Forelimb muscle (tissue), 1 donor: ENCODE data around the gene PTCD2. TPM values are rescaled to one million over a fixed set of nuclear protein-coding genes. Genes with fewer than 3 reads are reported as not detected.

ENCODE experiments used
- DNase-seq: peaks from one replicate; pipeline ENCODE4 v3.0.0-alpha.2; 2013; ENCODE audit warnings: low read depth
- polyA plus RNA-seq: library from polyadenylated mRNA; unstranded; fragments of 120-200 nt; gene quantifications from one replicate; pipeline ENCODE4 v1.2.1, GENCODE V29; 2013; ENCODE audit not compliant: insufficient read length

PTCD2 gene
- polyA plus RNA-seq, 1 donor, result 8.3 TPM

- DNase-seq, result no peak
These were observed 97.3 kb downstream of the PTCD2 start for GRCh38 chr5:72417333-72418062.

Other genes with a start within 250 kb of the PTCD2 start
- gene MAP1B, start 212.9 kb upstream of the PTCD2 start, polyA plus RNA-seq, result 32.5 TPM
- 39.5 TPM for gene MRPS27, start 133 bp upstream of the PTCD2 start, polyA plus RNA-seq
- 3.0 TPM for gene ZNF366, start 187.0 kb downstream of the PTCD2 start, polyA plus RNA-seq